NCI-H2171 (cell line): ENCODE measurements around the gene ZNF200.

Experiments used
- DNase-seq: peaks from one replicate; lab custom pipeline; 2025; lab: John Stamatoyannopoulos, UW

The ZNF200 gene

DNA sequence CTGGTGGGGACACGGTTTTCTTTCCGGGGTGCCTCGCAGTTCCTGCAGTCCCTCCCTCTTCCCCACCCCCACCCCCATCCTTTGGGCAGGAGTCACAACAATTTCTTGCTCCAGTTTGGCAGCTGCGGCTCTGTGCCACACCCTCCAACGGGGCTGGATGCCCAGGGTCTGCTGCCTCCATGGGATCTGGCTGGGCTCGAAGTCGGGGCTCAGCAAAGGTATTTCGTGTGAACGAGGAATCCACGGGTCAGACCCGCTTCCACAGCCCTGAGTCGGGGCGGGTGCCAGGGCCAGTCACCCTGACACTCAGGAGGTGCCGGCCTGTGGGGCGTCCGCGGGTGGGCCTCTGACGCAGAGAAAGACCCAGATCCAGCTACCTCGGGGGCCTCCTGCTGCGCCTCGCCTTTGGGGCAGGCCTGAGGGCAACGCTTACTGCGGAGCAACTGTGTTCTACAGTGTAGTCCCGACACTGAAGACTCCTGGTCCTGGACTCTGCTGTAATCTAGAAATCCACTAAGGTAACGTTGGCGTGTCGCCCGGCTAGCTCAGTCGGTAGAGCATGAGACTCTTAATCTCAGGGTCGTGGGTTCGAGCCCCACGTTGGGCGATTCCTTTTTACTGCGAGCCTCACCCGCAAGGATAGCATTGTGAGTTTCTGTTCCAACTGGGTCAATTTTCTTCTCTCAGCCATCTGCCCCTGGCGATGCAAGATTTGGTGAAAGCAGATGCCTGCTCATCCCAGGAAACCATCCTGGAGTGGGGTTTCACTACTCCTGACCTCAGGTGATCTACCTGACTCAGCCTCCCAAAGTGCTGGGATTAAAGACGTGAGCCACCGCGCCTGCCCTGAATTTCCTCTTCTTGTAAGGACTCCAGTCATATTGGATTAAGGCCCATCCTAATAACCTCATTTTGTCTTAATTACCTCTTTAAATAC lies 59.5 kb downstream of the ZNF200 start:
- DNase-seq: no peak

DNA sequence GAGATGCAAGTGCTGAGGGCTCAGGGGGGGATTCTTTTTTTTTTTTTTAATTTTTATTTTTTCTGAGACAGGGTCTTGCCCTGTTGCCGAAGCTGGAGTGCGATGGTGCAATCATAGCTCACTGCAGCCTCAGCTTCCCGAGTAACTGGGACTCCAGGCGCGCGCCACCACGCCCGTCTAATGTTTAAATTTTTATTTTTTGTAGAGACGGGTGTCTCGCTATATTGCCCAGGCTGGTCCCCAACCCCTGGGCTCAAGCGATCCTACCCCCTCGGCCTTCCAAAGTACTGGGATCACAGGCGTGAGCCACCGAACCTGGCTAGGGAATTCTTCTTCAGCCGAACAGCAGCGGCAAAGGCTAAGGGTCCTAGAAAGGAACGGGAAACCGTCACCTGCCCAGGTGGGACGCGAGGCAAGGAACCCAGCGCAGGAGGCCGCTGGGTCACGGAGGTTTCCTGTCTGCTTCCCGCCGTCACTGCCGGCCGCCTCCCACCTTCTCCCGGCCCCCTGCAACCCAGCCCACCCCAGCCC lies 60.3 kb downstream of the ZNF200 start:
- no peak for DNase-seq

DNA sequence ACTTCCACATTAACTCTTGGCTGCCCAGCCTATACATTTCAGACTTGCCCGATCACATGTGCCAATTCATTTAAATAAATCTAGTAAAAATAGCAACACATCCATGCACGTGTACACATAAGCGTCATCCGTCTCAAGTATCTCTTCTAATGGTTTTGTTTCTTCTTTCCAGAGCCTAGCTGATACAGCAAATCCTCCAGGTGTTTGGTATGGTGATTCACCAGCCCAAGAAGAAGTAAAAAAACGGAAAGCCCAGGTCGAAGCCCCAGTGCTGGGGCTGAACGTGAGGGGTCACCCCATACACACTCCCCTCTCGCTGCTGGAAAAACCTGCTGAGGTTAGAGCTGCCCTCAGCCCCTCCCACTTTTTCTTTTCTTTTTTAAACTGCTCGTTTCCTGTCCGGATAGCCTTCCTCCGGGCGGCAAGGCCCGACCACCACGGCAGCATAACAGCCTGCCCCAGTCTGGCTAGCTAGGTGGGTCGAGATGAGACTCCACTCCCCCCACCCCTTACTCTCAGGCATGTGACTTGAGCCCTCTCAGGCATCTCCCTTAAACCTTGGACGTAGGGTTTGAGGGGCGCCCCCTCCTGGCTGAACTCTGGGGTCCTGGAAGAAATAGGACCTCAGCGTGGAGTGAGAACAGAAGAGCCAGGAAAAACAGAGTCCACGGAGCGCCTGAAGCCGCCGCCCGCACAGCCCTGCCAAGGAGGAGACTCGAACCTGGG lies 60.9 kb downstream of the ZNF200 start:
- DNase-seq: no peak
